HEK293T (cell line): ENCODE results near the gene SCN3A.

Source experiments
- CTCF ChIA-PET: fragments of 350-600 bp; formaldehyde crosslinking; extraction: SDS; loops from one replicate; lab custom pipeline; 2021; ENCODE audit warnings: antibody characterized with exemption, inconsistent platforms; lab: Yijun Ruan, JAX
- POLR2A ChIA-PET: fragments of 350-600 bp; formaldehyde crosslinking; extraction: SDS; loops from one replicate; lab custom pipeline; 2020; ENCODE audit warnings: antibody characterized with exemption, inconsistent platforms; lab: Yijun Ruan, JAX
- DNase-seq: peaks from one replicate; pipeline ENCODE4 v3.0.0; 2012; ENCODE audit warnings: mixed read lengths; ENCODE audit errors: extremely low spot score
- ARNT ChIP-seq: fragments of 450-650 bp; IDR thresholded peaks from 2 replicates; pipeline ENCODE4 v1.6.1; 2017; ENCODE audit warnings: mild to moderate bottlenecking
- BHLHE40 ChIP-seq: fragments of 450-650 bp; IDR thresholded peaks from 2 replicates; pipeline ENCODE4 v1.6.1; 2016; ENCODE audit warnings: mild to moderate bottlenecking, moderate library complexity, borderline replicate concordance
- CTBP1 ChIP-seq: fragments of 450-650 bp; IDR thresholded peaks from 2 replicates; pipeline ENCODE4 v1.6.1; 2016; ENCODE audit warnings: borderline replicate concordance
- ELF4 ChIP-seq: fragments of 450-650 bp; IDR thresholded peaks from 2 replicates; pipeline ENCODE4 v1.6.1; 2017; ENCODE audit warnings: antibody characterized with exemption
- FOXA1 ChIP-seq: fragments of 450-650 bp; IDR thresholded peaks from 2 replicates; pipeline ENCODE4 v1.6.1; 2016; ENCODE audit warnings: mild to moderate bottlenecking
- FOXK2 ChIP-seq: fragments of 450-650 bp; IDR thresholded peaks from 2 replicates; pipeline ENCODE4 v1.6.1; 2016; ENCODE audit warnings: mild to moderate bottlenecking
- FOXM1 ChIP-seq: fragments of 450-650 bp; IDR thresholded peaks from 2 replicates; pipeline ENCODE4 v1.6.1; 2017; ENCODE audit warnings: mild to moderate bottlenecking, borderline replicate concordance
- HDGF ChIP-seq: fragments of 450-650 bp; IDR thresholded peaks from 2 replicates; pipeline ENCODE4 v1.6.1; 2017; ENCODE audit warnings: antibody characterized with exemption, borderline replicate concordance
- L3MBTL2 ChIP-seq: fragments of 450-650 bp; conservative IDR thresholded peaks from 2 replicates; pipeline ENCODE4 v1.6.1; 2016; ENCODE audit warnings: mild to moderate bottlenecking
- LEF1 ChIP-seq: fragments of 450-650 bp; IDR thresholded peaks from 2 replicates; pipeline ENCODE4 v1.6.1; 2017; ENCODE audit warnings: mild to moderate bottlenecking, borderline replicate concordance
- NFRKB ChIP-seq: fragments of 450-650 bp; IDR thresholded peaks from 2 replicates; pipeline ENCODE4 v1.6.1; 2016; ENCODE audit warnings: mild to moderate bottlenecking, moderate library complexity
- PKNOX1 ChIP-seq: fragments of 450-650 bp; IDR thresholded peaks from 2 replicates; pipeline ENCODE4 v1.6.1; 2016
- SP1 ChIP-seq: fragments of 450-650 bp; IDR thresholded peaks from 2 replicates; pipeline ENCODE4 v1.6.1; 2017
- SUZ12 ChIP-seq: fragments of 450-650 bp; IDR thresholded peaks from 2 replicates; pipeline ENCODE4 v1.6.1; 2016; ENCODE audit warnings: mild to moderate bottlenecking
- TARDBP ChIP-seq: fragments of 450-650 bp; IDR thresholded peaks from 2 replicates; pipeline ENCODE4 v1.6.1; 2016
- ZNF384 ChIP-seq: fragments of 450-650 bp; IDR thresholded peaks from 2 replicates; pipeline ENCODE4 v1.6.1; 2016

The SCN3A gene

GRCh38 chr2:165219481-165219880, 15.6 kb upstream of the SCN3A start:
- ChIA-PET POLR2A (no interaction called here), CTCF (no interaction called here)
- TF ChIP-seq SP1 (no peak), PKNOX1 (no peak), TARDBP (no peak), BHLHE40 (no peak), ELF4 (no peak), ZNF384 (no peak), FOXA1 (no peak), NFRKB (no peak), CTBP1 (no peak), HDGF (no peak)
- no peak for DNase-seq

- TF ChIP-seq ARNT (no peak), TARDBP (no peak), ZNF384 (no peak), CTBP1 (no peak), LEF1 (no peak), SUZ12 (no peak), HDGF (no peak), BHLHE40 (no peak), FOXK2 (no peak), PKNOX1 (no peak), FOXM1 (no peak), NFRKB (no peak)
- DNase-seq = no peak
- POLR2A ChIA-PET = no interaction called here
- CTCF ChIA-PET = no interaction called here
These were observed 10.2 kb upstream of the SCN3A start for GRCh38 chr2:165214093-165214492.

GRCh38 chr2:165208094-165208493, 4.2 kb upstream of the SCN3A start:
- ChIA-PET POLR2A (no interaction called here), CTCF (interaction anchor here (0.6 to 1.5 kb wide), 2 partner anchors 191 to 730 kb away, joined by 3 to 9 read pairs; no protein-coding TSS in a partner anchor)
- DNase-seq = no peak
- TF ChIP-seq FOXM1 = no peak
- no peak for TF ChIP-seq PKNOX1

- ChIA-PET CTCF (interaction anchor here (2.6 kb wide), 1 partner anchor 190 kb away, joined by 59 read pairs; no protein-coding TSS in a partner anchor), POLR2A (no interaction called here)
- no peak for DNase-seq
- TF ChIP-seq LEF1 (no peak), HDGF (no peak), ZNF384 (no peak), CTBP1 (no peak), SUZ12 (no peak), FOXK2 (no peak), NFRKB (no peak), ARNT (no peak), SP1 (no peak), L3MBTL2 (no peak), TARDBP (no peak), BHLHE40 (no peak), FOXA1 (no peak), ELF4 (no peak)
These were observed 2.0 kb upstream of the SCN3A start for GRCh38 chr2:165205865-165206264.

- ChIA-PET CTCF (interaction anchor here (1.0 kb wide), 1 partner anchor 185 kb away, joined by 5 read pairs; no protein-coding TSS in a partner anchor), POLR2A (no interaction called here)
- TF ChIP-seq CTBP1 (no peak), ELF4 (no peak), FOXM1 (no peak), HDGF (no peak), FOXK2 (no peak), PKNOX1 (no peak), SP1 (no peak), SUZ12 (no peak), FOXA1 (no peak), ZNF384 (no peak), LEF1 (no peak), L3MBTL2 (no peak)
- no peak for DNase-seq
These were observed 1.6 kb downstream of the SCN3A start for GRCh38 chr2:165202239-165202638.

- no peak for DNase-seq
- TF ChIP-seq L3MBTL2 = no peak
- TF ChIP-seq LEF1 = no peak
- no peak for TF ChIP-seq FOXK2
- no peak for TF ChIP-seq CTBP1
- no peak for TF ChIP-seq HDGF
- TF ChIP-seq PKNOX1 = no peak
- TF ChIP-seq ELF4 = no peak
- no peak for TF ChIP-seq ZNF384
- no peak for TF ChIP-seq SUZ12
- no peak for TF ChIP-seq FOXM1
- TF ChIP-seq BHLHE40 = no peak
- TF ChIP-seq NFRKB = no peak
- TF ChIP-seq FOXA1 = no peak
- no peak for TF ChIP-seq TARDBP
- ChIA-PET CTCF (no interaction called here), POLR2A (no interaction called here)
These were observed 5.7 kb downstream of the SCN3A start for GRCh38 chr2:165198181-165198580.
